GM19452 (cell line): Measurements from ENCODE around the gene SYNE4.
"Not testable (repeated sequence)": the region's sequence is repeated elsewhere in the genome, so short reads cannot be mapped to it uniquely, and the experiment has no call there.

Experiments used
- ATAC-seq: cut with Tn5 transposase; IDR thresholded peaks from one replicate; pipeline ENCODE4 v1.9.1; 2021; ENCODE audit not compliant: unreplicated experiment

Gene SYNE4

DNA sequence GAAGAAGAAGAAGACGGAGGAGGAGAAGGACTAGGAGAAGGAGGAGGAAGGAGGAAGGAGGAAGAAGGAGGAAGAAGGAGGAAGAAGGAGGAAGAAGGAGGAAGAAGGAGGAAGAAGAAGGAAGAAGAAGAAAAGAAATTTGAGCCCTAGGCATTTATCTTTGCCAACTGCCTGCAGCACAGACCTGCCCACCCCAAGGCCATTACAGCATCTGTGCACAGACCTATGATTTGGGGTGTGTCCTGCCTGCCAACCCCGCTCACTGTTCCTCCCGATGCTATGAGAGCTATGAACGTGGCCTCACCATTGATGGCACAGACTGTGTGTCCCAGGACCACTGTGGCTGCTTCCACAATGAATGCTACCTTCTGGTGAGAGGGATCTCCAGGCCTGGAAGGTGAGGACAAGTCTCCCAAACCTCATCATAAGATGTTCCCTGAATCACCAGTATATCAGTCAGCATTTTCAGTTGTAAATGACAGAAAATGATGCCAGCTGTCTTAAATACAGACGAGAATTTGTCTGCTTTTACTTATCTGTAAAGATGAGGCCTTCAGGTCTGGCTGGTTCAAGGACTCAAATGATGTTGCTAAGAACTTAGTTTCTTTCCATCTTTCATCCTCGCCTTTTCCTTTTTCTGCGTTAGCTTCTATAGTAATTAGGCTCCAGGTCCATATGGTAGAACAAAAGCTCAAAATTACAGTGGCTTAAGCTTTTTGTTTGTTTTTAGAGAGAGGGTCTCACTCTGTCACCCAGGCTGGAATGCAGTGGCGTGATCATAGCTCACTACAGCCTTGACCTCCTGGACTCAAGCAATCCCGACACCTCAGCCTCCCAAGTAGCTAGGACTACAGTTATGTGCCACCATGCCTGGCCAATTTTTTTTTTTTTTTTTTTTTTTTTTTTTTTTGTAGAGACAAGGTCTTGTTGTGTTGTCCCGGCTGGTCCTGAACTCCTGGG is 17.6 kb downstream of the SYNE4 start:
- ATAC-seq: no peak

DNA sequence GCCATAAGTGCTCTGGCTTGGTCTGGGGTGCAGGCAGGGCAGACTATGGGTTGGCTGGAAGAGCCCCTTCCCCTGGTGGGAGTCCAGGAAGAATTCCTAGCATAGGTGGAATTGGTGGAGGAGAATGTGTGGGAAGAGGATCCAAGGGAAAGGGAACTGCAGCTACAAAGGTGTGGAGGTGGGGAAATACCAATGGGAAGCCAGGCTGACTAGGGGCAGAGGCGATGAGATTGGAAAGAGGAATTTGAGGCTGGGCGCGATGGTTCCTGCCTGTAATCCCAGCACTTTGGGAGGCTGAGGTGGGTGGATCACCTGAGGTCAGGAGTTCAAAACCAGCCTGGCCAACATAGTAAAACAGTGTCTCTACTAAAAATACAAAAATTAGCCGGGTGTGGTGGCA is 18.5 kb downstream of the SYNE4 start:
- no peak for ATAC-seq

- no peak for ATAC-seq
These were observed 19.8 kb downstream of the SYNE4 start for GRCh38 chr19:35988824-35989223.

DNA sequence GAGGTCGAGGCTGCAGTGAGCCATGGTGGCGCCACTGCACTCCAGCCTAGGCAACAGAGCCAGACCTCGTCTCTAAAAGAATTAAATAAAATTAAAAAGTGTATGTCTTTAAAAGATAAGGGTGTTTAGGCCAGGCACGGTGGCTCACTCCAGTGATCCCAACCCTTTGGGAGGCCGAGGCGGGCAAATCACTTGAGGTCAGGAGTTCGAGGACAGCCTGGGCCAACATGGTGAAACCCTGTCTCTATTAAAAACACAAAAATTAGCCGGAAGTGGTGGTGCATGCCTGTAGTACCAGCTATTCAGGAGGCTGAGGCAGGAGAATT is 21.1 kb downstream of the SYNE4 start:
- ATAC-seq: no peak

- no peak for ATAC-seq
These were observed 21.7 kb downstream of the SYNE4 start for GRCh38 chr19:35986664-35987570.

GRCh38 chr19:35986111-35986510 is 22.5 kb downstream of the SYNE4 start:
- no peak for ATAC-seq

- ATAC-seq: no peak
These were observed 25.4 kb downstream of the SYNE4 start for GRCh38 chr19:35983177-35983576.

DNA sequence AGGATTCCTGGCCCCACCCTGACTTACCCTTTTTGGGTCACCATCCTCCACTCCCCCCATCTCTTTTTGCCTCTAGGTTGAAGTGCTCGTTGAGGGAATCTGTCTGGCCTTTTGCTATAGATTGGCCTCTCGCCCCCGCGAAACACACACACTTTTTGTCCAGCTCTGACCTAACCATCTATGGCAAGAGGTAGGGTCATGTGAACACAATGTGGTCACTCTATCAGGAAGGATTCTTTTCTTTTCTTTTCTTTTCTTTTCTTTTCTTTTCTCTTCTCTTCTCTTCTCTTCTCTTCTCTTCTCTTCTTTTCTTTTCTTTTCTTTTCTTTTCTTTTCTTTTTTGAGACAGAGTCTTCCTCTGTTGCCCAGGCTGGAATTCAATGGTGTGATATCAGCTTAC is 27.6 kb downstream of the SYNE4 start:
- not testable (repeated sequence) for ATAC-seq

DNA sequence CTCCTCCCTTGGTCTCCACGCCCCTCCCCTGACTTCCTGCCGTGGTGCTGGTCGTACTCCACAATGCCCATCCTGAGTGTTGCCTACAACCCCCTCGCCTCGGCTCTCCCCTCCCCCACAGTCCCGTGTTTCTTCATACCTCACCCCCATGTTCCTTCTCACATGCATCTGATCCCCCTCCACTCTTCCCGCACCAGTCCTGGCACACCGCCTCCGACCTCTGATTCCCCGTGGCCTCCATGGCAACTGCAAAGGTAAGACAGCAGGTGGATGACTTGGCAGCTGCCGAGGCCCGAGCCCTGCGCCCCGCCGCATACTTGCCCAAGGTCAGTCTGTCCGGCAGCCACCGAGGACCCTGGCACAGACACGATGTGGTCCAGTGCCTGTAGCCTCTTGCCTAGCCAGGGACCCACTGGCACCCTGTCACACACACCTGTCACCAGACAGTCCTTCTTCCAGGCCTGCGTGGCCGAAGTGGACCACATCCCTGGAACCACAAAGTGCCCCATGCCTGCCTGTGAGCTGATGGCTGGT is 29.7 kb downstream of the SYNE4 start:
- no peak for ATAC-seq

GRCh38 chr19:35978271-35978670 is 30.3 kb downstream of the SYNE4 start:
- no peak for ATAC-seq

DNA sequence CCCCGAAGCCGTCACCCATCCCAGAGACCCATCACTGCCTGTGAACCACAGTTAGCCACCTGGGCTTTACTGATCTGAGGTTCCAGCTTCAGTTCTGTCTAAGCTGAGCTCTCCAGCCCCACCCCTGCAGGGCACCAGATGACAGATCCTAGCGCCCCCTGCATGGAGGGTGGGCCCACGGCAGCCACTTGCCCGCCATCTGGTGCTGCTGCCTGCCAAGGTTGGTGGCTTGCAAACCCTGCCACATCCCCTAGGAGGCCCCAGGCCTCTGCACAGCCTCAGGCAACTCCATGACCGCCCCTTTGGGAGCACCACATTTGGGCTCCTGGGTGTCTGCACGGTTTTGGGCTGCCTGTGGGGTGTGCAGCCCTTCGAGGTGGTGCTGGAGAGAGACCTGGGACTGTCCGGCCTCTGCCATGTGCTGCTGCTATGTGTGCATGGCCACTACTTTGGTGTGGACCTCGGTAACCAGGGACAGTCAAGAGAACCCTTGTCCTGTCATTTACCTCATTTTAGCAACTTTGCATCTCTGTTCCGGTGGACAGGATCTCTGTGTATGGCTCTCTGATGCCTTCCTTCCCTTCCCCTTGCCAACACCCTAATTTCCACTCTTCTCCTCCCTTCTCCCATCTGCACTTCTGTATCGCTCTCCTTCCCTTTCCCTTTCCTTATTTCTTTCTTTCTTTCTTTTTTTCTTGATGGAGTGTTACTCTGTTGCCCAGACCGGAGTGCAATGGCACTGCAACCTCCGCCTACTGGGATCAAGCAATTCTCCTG is 31.0 kb downstream of the SYNE4 start:
- no peak for ATAC-seq

- no peak for ATAC-seq
These were observed 32.9 kb downstream of the SYNE4 start for GRCh38 chr19:35975608-35976214.

DNA sequence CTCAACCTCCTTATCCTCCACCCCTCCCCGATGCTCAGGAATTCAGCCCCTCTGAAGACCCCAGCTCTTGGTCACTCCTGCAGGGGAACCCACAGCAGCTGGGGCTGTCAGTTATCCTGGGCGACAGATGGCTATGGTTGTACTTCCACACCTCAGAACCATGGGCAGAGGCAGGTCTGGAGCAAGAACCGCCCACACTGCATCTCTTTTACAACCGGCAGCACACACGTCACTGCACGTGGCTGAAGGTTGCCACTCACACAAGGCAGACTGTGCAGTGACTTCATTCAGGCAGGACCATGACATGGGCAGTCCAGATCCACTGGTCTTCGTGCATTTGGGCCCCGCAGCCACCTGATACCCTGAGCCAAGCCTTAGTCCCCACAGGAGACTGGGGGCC is 35.1 kb downstream of the SYNE4 start:
- no peak for ATAC-seq

- no peak for ATAC-seq
These were observed 41.8 kb downstream of the SYNE4 start for GRCh38 chr19:35966771-35967170.

DNA sequence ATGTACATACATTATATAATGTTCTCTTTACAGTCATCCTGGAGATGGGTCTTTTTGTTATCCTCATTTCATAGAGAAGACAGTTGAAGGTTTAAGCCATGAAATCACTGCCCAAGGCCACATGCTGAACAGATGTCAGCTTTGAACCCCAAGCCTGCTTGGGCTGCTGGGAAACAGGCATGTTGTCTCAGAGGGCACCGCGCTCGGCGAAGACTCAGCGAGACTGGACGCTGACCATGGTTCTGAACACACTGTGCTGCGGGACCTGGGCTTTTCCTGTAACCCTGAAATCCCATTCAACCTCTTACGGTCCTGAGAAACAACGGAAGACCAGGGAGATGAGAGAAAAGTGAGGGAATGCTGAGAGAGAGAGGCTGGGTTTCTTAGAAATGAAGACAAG is 45.1 kb downstream of the SYNE4 start:
- no peak for ATAC-seq

GRCh38 chr19:35960432-35960972 is 48.1 kb downstream of the SYNE4 start:
- no peak for ATAC-seq

- no peak for ATAC-seq
These were observed 48.7 kb downstream of the SYNE4 start for GRCh38 chr19:35959968-35960320.

GRCh38 chr19:35959040-35959967 is 49.3 kb downstream of the SYNE4 start:
- ATAC-seq: no peak

DNA sequence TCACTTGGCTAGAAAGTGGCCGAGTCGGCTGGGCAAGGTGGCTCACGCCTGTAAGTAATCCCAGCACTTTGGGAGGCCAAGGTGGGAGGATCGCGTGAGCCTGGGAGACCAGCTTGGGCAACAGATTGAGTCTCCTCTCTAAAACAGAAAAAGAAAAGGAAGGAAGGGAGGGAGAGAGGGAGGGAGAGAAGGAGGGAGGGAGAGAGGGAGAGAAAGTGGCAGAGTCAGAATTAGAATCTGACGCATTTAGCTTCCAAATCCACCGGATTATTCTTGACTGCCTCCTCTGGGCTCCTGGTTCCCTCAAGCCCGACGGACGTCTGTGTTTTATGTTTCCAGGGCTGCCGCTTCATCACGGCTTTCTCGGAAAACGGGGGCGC is 50.0 kb downstream of the SYNE4 start:
- no peak for ATAC-seq
